HCT116 (cell line): ENCODE data around the gene AP4S1. TPM values are rescaled to one million over a fixed set of nuclear protein-coding genes. Genes with fewer than 3 reads are reported as not detected.

ENCODE experiments used
- ATAC-seq: fragments of 200-7000 bp; cut with Tn5 transposase; 2 replicates; pipeline ENCODE4 v1.9.1; 2020; ENCODE audit warnings: mild to moderate bottlenecking, moderate library complexity
- BruUV-seq: library from RNA; stranded (reverse); fragments of 400-500 nt; replicated peaks from 2 replicates; lab custom pipeline; 2021; lab: Mats Ljungman, UMichigan
- CTCF ChIA-PET: fragments of 300-600 bp; sonication (Branson Sonifier 250); formaldehyde crosslinking; loops from one replicate; lab custom pipeline; 2021; ENCODE audit warnings: antibody characterized with exemption; lab: Charles Lee
- POLR2A ChIA-PET: fragments of 300-600, 350-600 bp; sonication (Branson Sonifier 250); formaldehyde crosslinking; loops from one replicate; lab custom pipeline; 2021; ENCODE audit warnings: antibody characterized with exemption; lab: Charles Lee
- RAD21 ChIA-PET, 2 experiments: fragments of 300-600 bp; sonication (Branson Sonifier 250); formaldehyde crosslinking; loops; one replicate each; lab custom pipeline; 2023; ENCODE audit warnings: low total read pairs in 2 of 2; ENCODE audit not compliant: uncharacterized antibody in 2 of 2, unreplicated experiment in 2 of 2, low non-redundant PET in 1 of 2; lab: Charles Lee
- DNase-seq: peaks from one replicate; pipeline ENCODE4 v3.0.0-alpha.2; 2010; ENCODE audit warnings: low read depth, low spot score
- H2AFZ ChIP-seq: fragments of 200-600 bp; shearing (Covaris generic), sonication (generic); 2 replicates; pipeline ENCODE4 v1.6.1; 2017; ENCODE audit warnings: low read depth, mixed run types, mixed read lengths, antibody characterized with exemption, low read length; ENCODE audit not compliant: poor library complexity, severe bottlenecking
- H3K27ac ChIP-seq: 2 replicates; pipeline ENCODE4 v1.5.1; 2012; ENCODE audit warnings: low read depth, low read length
- H3K27me3 ChIP-seq: fragments of 200-600 bp; sonication (generic); 2 replicates; pipeline ENCODE4 v1.6.1; 2016; ENCODE audit warnings: mixed run types, low read length, mixed read lengths; ENCODE audit not compliant: insufficient read depth
- H3K36me3 ChIP-seq, 2 experiments: fragments of 200-500 bp in 1 of 2; fragments of 200-600 bp in 1 of 2; sonication (Bioruptor generic) in 1 of 2; sonication (generic) in 1 of 2; 2 replicates each; pipeline versions ENCODE4 v1.5.1 to v1.6.1; 2014 to 2016; ENCODE audit warnings: low read length in 2 of 2, inconsistent platforms in 1 of 2, mixed read lengths in 1 of 2, mixed run types in 1 of 2; ENCODE audit not compliant: insufficient read depth in 2 of 2, control insufficient read depth in 1 of 2
- H3K4me1 ChIP-seq, 2 experiments: fragments of 200-600 bp in 1 of 2; sonication (generic) in 1 of 2; 2 replicates each; pipeline versions ENCODE4 v1.5.1 to v1.6.1; 2012 to 2017; ENCODE audit warnings: low read length in 2 of 2, inconsistent platforms in 1 of 2, mild to moderate bottlenecking in 1 of 2, mixed read lengths in 1 of 2, mixed run types in 1 of 2, moderate library complexity in 1 of 2; ENCODE audit not compliant: insufficient read depth in 2 of 2, control insufficient read depth in 1 of 2
- H3K4me2 ChIP-seq: fragments of 200-600 bp; sonication (generic); 2 replicates; pipeline ENCODE4 v1.6.1; 2017; ENCODE audit warnings: mixed run types, low read length, mixed read lengths
- H3K4me3 ChIP-seq, 2 experiments: fragments of 200-600 bp in 1 of 2; sonication (generic) in 1 of 2; replicated peaks in 1 of 2; 2 replicates each; pipeline ENCODE4 v1.5.1; 2011 to 2016; ENCODE audit warnings: low read length in 2 of 2, control low read depth in 1 of 2, low read depth in 1 of 2, mild to moderate bottlenecking in 1 of 2, mixed read lengths in 1 of 2, mixed run types in 1 of 2
- H3K79me2 ChIP-seq: fragments of 200-600 bp; sonication (generic); 2 replicates; pipeline ENCODE4 v1.6.1; 2017; ENCODE audit warnings: mild to moderate bottlenecking, mixed run types, low read length, moderate library complexity, mixed read lengths; ENCODE audit not compliant: insufficient read depth
- H3K9ac ChIP-seq: fragments of 200-600 bp; sonication (generic); 2 replicates; pipeline ENCODE4 v1.6.1; 2016; ENCODE audit warnings: low read length, mixed read lengths
- H3K9me2 ChIP-seq: fragments of 200-600 bp; sonication (generic), shearing (Covaris generic); 2 replicates; pipeline ENCODE4 v1.6.1; 2017; ENCODE audit warnings: mixed run types, mild to moderate bottlenecking, moderate library complexity; ENCODE audit not compliant: insufficient read depth
- H3K9me3 ChIP-seq, 2 experiments: fragments of 200-500 bp in 1 of 2; fragments of 200-600 bp in 1 of 2; sonication (Bioruptor generic) in 1 of 2; sonication (generic) in 1 of 2; 2 replicates each; pipeline ENCODE4 v1.6.1; 2014 to 2017; ENCODE audit warnings: low read length in 2 of 2, mixed read lengths in 2 of 2, inconsistent platforms in 1 of 2, low read depth in 1 of 2, mild to moderate bottlenecking in 1 of 2, mixed run types in 1 of 2, moderate library complexity in 1 of 2; ENCODE audit not compliant: control insufficient read depth in 1 of 2, insufficient read depth in 1 of 2
- H4K20me1 ChIP-seq: fragments of 200-600 bp; sonication (generic), shearing (Covaris generic); 2 replicates; pipeline ENCODE4 v1.6.1; 2017; ENCODE audit warnings: mixed run types, mild to moderate bottlenecking, moderate library complexity; ENCODE audit not compliant: insufficient read depth
- CBX3 ChIP-seq: IDR thresholded peaks from 2 replicates; pipeline ENCODE4 v1.6.1; 2012; ENCODE audit warnings: low read depth
- CEBPB ChIP-seq: IDR thresholded peaks from 2 replicates; pipeline ENCODE4 v1.6.1; 2012; ENCODE audit warnings: low read depth
- EGR1 ChIP-seq: IDR thresholded peaks from 2 replicates; pipeline ENCODE4 v1.6.1; 2012; ENCODE audit warnings: low read depth
- ELF1 ChIP-seq: IDR thresholded peaks from 2 replicates; pipeline ENCODE4 v1.6.1; 2012; ENCODE audit warnings: low read depth, borderline replicate concordance
- EZH2phosphoT487 ChIP-seq: fragments of 200-600 bp; IDR thresholded peaks from 2 replicates; pipeline ENCODE4 v1.6.1; 2018; ENCODE audit warnings: antibody characterized with exemption, borderline replicate concordance
- FOSL1 ChIP-seq: IDR thresholded peaks from 2 replicates; pipeline ENCODE4 v1.6.1; 2012; ENCODE audit warnings: low read depth
- JUND ChIP-seq: IDR thresholded peaks from 2 replicates; pipeline ENCODE4 v1.6.1; 2012
- POLR2A ChIP-seq: IDR thresholded peaks from 2 replicates; pipeline ENCODE4 v1.7.0; 2011; ENCODE audit warnings: borderline replicate concordance; ENCODE audit not compliant: insufficient read depth, insufficient read length; ENCODE audit errors: extremely low read depth
- POLR2AphosphoS5 ChIP-seq: IDR thresholded peaks from 2 replicates; pipeline ENCODE4 v1.6.1; 2011; ENCODE audit warnings: mild to moderate bottlenecking, low read depth, low read length, moderate library complexity
- RAD21 ChIP-seq: IDR thresholded peaks from 2 replicates; pipeline ENCODE4 v1.6.1; 2012; ENCODE audit warnings: low read depth, mild to moderate bottlenecking
- SP1 ChIP-seq: IDR thresholded peaks from 2 replicates; pipeline ENCODE4 v1.6.1; 2012; ENCODE audit warnings: low read depth
- YY1 ChIP-seq: IDR thresholded peaks from 2 replicates; pipeline ENCODE4 v1.6.1; 2011; ENCODE audit warnings: low read length, low read depth, moderate library complexity, mild to moderate bottlenecking; ENCODE audit not compliant: insufficient replicate concordance; ENCODE audit errors: extremely low read depth
- ZFX ChIP-seq: fragments of 450-650 bp; IDR thresholded peaks from 2 replicates; pipeline ENCODE4 v1.6.1; 2017
- ZNF274 ChIP-seq: fragments of 200-500 bp; sonication (Bioruptor generic); IDR thresholded peaks from 2 replicates; pipeline ENCODE4 v1.6.1; 2014; ENCODE audit warnings: mild to moderate bottlenecking, low read depth, low read length, inconsistent platforms
- intact Hi-C: fragments of 100-400 bp; cut with micrococcal nuclease; formaldehyde crosslinking; loops from 2 replicates; pipeline ENCODE4 v1.10.0; 2022
- total RNA-seq: library from RNA; stranded (reverse); gene quantifications from one replicate; pipeline ENCODE4 v1.2.1, GENCODE V29; 2021; ENCODE audit not compliant: unreplicated experiment
- TF ChIP-seq, protein P1 (sequence below): IDR thresholded peaks from 2 replicates; pipeline ENCODE4 v1.6.1; 2012
- TF ChIP-seq, protein P2 (sequence below): IDR thresholded peaks from 2 replicates; pipeline ENCODE4 v1.6.1; 2012
- TF ChIP-seq, protein P3 (sequence below), 3 experiments: fragments of 200-600 bp in 1 of 3; sonication (generic) in 1 of 3; IDR thresholded peaks in 2 of 3; conservative IDR thresholded peaks in 1 of 3; 2 replicates each; pipeline ENCODE4 v1.5.1; 2012 to 2017; ENCODE audit warnings: low read depth in 2 of 3, low read length in 2 of 3, antibody characterized with exemption in 1 of 3, borderline replicate concordance in 1 of 3, control low read depth in 1 of 3, mild to moderate bottlenecking in 1 of 3, mixed read lengths in 1 of 3, mixed run types in 1 of 3, moderate library complexity in 1 of 3; ENCODE audit not compliant: insufficient read depth in 1 of 3

AP4S1 gene
- total RNA-seq, 1 experiment from 2014 or later, result 5.0 TPM

DNA sequence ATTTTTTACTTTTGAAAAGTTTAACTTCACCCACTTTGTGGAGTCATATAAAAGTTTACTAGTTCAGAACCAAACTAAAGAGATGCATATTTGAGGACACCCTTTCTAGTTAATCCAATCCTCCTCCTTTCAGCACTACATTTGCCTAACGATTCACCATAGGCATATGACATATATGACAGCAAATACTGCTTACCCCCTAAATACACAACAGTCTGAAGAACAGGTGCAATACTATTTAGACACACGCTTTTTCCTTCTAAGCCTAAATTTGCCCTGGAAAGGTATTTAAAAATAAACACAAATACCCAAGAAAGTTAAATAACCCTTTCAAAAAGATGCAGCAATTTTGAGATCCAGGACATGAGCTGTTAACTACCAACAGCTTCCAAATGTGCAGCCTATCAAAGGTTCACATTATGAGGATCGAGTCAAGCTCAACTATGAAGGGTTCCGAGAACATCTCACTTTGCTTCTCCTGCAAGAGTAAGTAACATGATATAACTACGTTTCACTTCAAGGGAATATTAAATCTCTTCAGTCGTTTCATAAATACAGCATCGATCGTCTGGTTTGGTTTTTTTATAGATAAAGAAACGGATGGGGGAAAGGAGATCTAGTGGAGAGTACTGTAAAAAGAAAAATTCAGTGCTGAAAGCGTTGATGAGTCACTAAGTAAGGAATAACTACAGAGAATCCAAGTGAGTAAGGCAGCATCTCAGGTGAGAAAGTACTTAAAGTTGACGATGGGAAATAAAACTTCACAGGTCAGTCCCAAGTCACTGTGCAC, 677 bp upstream of the AP4S1 start:
- Histone ChIP-seq H3K27ac (peak overlapping the region; percentile 97), H3K27me3 (no peaks in the 10 kb centered on the region), H3K9me2 (no peaks in the 10 kb centered on the region; the same call in 1 of the 2 replicates), H3K9ac (peak overlapping the region; percentile 97), H4K20me1 (no peaks in the 10 kb centered on the region), H3K36me3 (peaks cover 0 to 15% of the 10 kb centered on the region in 2 experiments; a peak in 2 of 4 replicates), H3K4me3 (peak overlapping the region; percentile 80 to 91), H3K4me1 (peaks cover 32 to 36% of the 10 kb centered on the region in 2 experiments), H3K79me2 (peaks cover 76% of the 10 kb centered on the region), H2AFZ (no peak overlapping the region), H3K9me3 (no peaks in the 10 kb centered on the region), H3K4me2 (peak overlapping the region; percentile 85)
- POLR2A ChIA-PET, result interaction anchor here (1.2 kb wide), 1 partner anchor 33 kb away, joined by 3 read pairs; no protein-coding TSS in a partner anchor
- intact Hi-C loops, result no loop called here
- DNase-seq (no peak), ATAC-seq (no peak)
- BruUV-seq, result TSS peak; percentile 46
- TF ChIP-seq CBX3 (no peak), POLR2A (no peak), ZNF274 (no peak), SP1 (no peak), EGR1 (peak; percentile 25; the same call in 1 of the 2 replicates), EZH2phosphoT487 (no peak), CEBPB (no peak), FOSL1 (no peak), RAD21 (peak; percentile 6; the same call in 1 of the 2 replicates), ELF1 (no peak), JUND (no peak), ZFX (no peak), YY1 (no peak), POLR2AphosphoS5 (no peak)
- TF ChIP-seq, protein P1, sequence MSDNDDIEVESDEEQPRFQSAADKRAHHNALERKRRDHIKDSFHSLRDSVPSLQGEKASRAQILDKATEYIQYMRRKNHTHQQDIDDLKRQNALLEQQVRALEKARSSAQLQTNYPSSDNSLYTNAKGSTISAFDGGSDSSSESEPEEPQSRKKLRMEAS, result no peak; the same call in 1 of the 2 replicates
- TF ChIP-seq, protein P2, sequence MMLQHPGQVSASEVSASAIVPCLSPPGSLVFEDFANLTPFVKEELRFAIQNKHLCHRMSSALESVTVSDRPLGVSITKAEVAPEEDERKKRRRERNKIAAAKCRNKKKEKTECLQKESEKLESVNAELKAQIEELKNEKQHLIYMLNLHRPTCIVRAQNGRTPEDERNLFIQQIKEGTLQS, result no peak
- TF ChIP-seq, protein P3, sequence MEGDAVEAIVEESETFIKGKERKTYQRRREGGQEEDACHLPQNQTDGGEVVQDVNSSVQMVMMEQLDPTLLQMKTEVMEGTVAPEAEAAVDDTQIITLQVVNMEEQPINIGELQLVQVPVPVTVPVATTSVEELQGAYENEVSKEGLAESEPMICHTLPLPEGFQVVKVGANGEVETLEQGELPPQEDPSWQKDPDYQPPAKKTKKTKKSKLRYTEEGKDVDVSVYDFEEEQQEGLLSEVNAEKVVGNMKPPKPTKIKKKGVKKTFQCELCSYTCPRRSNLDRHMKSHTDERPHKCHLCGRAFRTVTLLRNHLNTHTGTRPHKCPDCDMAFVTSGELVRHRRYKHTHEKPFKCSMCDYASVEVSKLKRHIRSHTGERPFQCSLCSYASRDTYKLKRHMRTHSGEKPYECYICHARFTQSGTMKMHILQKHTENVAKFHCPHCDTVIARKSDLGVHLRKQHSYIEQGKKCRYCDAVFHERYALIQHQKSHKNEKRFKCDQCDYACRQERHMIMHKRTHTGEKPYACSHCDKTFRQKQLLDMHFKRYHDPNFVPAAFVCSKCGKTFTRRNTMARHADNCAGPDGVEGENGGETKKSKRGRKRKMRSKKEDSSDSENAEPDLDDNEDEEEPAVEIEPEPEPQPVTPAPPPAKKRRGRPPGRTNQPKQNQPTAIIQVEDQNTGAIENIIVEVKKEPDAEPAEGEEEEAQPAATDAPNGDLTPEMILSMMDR (IDR thresholded peaks at IDR 0.05 in 2 of 3, conservative IDR thresholded peaks at IDR 0.05 in 1 of 3; ENCODE audit: borderline replicate concordance in 1 of 3, insufficient read depth in 1 of 3, low read depth in 2 of 3, low read length in 2 of 3), result no peak
- RAD21 ChIA-PET, result no interaction called here
- CTCF ChIA-PET, result no interaction called here
